SKM-1 (cell line): ENCODE results near the gene SKA3.
"Not testable (repeated sequence)": the region's sequence is repeated elsewhere in the genome, so short reads cannot be mapped to it uniquely, and the experiment has no call there.

ENCODE experiments used
- DNase-seq: peaks from one replicate; lab custom pipeline; 2025; ENCODE audit not compliant: unreplicated experiment; lab: John Stamatoyannopoulos, UW

SKA3 gene

GRCh38 chr13:21171420-21171819 is 4.9 kb downstream of the SKA3 start:
- DNase-seq, result no peak

DNA sequence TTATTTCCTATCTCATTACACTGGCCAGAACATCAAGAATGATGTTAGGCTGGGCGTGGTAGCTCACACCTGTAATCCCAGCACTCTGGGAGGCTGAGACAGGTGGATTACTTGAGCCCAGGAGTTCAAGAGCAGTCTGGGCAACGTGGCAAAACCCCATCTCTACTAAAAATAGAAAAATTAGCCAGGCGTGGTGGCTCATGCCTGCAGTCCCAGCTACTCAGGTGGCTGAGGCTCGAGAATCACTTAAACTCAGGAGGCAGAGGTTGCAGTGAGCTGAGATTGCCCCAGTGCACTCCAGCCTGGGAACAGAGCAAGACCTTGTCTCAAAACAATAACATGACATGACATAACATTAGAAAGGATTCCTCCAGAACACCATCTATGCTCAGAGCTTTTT is 10.7 kb downstream of the SKA3 start:
- not testable (repeated sequence) for DNase-seq

DNA sequence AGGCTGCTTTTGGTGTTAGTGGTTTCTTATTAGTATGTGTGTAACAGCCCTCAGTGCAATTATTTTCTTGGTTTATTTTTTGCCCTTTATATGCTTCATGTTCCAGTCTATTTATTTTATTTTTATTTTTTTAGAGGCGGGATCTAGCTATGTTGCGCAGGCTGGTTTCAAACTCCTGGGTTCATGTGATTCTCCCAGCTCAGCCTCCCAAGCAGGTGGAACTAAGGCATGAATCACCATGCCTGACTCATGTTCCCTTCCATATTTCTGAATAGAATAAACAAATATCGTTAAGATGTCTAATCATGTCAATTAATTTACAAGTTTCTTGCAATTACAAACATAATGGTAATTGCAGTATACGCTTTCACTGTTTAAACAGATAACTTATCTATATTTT is 11.7 kb downstream of the SKA3 start:
- no peak for DNase-seq

DNA sequence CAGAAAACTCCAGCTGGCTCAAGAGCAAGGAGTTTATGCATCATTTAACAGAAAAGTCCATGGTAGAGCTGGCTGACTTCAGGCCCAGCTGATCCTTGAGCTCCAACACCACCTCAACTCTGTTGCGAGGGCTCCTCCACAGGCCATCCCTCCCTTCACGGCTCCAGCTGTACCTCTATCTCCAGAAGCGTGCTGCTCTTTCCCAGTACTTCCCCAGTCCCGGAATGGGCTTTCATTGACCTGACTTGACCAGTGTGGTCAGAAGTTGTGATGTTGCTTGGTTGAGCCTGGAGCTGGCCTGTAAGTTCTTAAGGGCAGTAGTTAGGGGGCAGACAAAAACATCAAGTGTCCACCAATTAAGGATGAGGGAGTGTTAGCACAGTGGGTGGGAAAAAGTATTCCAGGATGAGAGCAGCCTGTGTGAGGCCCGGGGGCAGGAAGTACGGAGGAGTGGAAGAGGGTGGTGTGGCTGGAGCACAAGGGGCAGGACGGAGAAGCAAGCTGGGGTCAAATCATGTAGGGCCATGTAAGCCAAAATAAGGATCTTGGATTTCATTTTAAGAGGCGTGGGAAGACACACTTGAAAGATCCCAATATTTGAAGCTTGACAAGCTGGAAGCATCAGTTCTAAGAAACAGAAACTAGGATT is 24.0 kb downstream of the SKA3 start:
- DNase-seq, result no peak

GRCh38 chr13:21150013-21150412 is 26.3 kb downstream of the SKA3 start:
- no peak for DNase-seq

DNA sequence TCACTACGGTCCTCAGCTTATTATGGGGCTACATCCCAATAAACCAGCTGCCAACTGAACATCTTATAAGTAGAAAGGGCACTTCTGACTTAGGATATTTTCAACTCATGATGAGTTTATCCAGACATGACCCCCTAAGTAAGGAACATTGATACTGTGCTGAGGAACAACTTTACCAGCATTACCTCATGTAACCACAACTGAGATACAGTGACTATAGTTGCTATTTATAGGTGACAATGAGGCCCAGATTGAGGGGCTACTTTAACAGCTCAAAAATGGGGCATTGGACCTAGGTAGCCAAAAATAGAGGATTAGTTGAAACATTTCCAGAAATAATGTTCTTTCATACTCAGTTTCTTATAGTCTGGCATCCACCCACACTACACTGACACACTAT is 26.8 kb downstream of the SKA3 start:
- no peak for DNase-seq

- DNase-seq, result no peak
Observed at GRCh38 chr13:21148557-21149258, 27.6 kb downstream of the SKA3 start.

DNA sequence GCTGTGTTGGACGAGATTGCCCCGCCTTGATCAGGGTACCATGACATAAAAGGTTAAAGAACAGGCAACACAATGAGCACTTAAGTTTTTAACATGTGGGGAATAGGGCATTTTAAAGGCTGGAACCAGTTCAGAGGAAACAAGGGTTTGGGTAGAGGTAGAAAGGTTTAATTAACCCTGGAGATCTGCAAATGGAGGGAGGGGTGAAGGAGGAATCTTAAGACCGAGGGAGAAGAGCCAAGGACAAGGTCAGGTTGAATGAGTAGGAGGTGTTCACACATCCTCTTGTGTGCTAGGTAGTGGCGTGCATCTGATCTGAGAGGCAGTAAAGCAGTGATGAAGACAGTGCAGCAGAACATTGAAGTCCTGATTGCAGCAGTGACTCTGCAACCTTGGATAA is 28.5 kb downstream of the SKA3 start:
- DNase-seq, result no peak

GRCh38 chr13:21142766-21143165 is 33.6 kb downstream of the SKA3 start:
- DNase-seq, result no peak

GRCh38 chr13:21139374-21139773 is 37.0 kb downstream of the SKA3 start:
- no peak for DNase-seq

DNA sequence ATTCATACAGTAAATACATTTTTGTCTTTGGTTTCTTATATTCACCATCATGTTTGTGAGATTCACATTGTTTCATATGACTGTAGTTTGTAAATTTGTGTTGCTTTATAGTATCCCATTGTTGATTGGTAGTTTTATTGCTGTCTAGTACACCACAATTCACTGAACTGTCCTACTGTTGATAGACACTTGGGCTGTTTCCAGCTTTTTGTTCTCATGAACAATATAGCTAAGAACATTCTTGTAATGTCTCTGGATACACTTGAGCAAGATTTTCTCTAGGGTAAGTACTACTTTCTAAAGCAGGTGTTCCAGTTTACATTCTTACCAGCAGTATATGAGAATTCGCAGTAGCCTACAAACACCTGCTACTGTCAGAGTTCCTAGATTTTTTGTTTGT is 37.8 kb downstream of the SKA3 start:
- DNase-seq, result no peak

DNA sequence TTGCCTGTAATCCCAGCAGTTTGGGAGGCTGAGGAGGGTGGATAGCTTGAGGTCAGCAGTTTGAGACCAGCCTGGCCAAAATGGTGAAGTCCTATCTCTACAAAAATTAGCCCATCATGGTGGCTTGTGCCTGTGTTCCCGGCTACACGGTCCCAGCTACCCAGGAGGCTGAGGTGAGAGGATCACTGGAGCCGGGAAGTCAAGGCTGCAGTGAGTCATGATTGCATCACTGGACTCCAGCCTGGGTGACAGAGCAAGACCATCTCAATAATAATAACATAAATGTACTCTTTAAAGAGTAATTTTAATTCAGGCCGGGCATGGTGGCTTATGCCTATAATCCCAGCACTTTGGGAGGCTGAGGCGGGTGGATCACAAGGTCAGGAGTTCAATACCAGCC is 38.7 kb downstream of the SKA3 start:
- no peak for DNase-seq

DNA sequence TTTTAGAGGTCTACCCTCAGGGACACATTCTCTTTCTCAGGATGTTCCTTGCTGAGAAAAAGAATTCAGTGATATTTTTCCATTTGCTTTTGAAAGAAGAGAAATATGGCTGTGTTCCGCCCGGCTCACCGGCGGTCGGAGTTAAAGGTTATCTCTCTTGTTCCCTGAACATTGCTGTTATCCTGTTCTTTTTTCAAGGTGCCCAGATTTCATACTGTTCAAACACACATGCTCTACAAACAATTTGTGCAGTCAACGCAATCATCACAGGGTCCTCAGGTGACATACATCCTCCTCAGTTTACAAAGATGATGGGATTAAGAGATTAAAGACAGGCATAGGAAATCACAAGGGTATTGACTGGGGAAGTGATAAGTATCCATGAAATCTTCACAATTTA is 40.5 kb downstream of the SKA3 start:
- not testable (repeated sequence) for DNase-seq

GRCh38 chr13:21134475-21134874 is 41.9 kb downstream of the SKA3 start:
- DNase-seq, result no peak

DNA sequence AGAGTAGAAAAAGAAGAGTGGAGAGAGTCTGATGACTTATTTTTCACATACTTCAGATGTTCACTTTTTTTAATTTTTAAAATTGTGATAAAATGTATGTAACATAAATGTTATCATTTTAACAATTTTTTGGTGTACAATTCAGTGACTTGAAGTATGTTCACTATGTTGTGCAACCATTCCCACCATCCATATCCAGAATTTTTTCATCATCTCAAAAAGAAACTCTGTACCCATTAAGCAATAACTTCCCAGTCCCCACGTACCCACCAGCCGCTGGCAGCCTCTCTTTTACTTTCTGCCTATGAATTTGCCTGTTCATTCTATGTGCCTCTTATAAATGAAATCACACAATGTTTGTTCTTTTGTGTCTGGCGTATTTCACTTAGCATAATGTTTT is 43.3 kb downstream of the SKA3 start:
- no peak for DNase-seq

GRCh38 chr13:21130116-21130515 is 46.2 kb downstream of the SKA3 start:
- no peak for DNase-seq

- DNase-seq, result no peak
Observed at GRCh38 chr13:21124852-21125251, 51.5 kb downstream of the SKA3 start.

DNA sequence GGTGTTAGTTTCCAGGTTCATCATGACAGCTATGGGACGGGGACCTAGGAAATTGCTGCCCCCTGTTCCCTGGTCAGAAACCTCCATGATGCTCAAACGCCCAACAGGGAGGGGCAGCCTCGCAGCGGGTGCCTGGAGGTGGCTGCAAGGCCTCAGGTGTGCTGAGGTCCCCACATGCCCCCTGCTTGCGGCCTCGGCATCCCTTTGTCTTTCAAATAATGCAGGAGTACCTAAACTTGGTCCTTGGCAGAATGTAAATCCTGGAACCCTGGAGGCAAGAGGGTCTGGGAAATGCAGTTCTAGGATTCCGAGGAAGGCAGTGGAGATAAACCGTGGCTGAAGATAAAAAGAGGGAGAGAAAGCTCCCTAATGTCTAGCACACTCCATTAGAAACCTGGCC is 52.4 kb downstream of the SKA3 start:
- no peak for DNase-seq

DNA sequence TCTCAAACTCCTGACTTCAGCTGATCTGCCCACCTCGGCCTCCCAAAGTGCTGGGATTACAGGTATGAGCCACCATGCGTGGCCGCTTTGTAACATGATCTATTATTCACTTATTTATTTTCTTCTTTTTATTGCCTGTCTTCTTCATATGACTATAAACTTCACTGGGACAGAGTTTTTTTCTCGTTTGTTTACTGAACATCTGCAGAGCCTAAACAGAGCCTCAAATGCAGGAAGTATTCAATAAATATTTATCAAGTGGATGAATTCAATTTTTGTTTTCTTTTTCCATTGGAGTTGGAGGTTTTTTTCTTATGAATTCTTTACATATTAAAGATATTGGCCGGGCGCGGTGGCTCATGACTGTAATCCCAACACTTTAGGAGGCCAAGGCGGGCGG is 54.7 kb downstream of the SKA3 start:
- no peak for DNase-seq

DNA sequence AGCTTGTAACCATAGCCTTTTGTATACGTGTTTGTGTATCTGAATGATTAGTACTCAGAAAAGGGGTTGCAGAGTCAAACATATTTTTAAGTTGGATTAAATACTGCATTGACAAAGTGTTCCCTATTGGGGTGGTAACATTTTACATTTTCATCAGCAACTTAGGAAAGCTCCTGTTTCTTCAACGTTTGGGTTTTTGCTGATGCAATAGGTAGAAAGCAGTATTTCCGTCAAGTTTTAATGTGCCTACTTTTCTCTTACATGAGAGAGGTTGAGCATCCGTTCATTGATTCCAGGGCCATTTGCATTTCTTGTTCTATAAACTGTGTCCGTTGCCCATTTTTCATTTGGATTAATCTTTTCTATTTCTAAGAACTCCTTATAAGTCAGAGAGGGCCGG is 56.2 kb downstream of the SKA3 start:
- DNase-seq, result no peak

GRCh38 chr13:21119526-21119925 is 56.8 kb downstream of the SKA3 start:
- DNase-seq, result no peak

GRCh38 chr13:21118180-21118579 is 58.2 kb downstream of the SKA3 start:
- DNase-seq, result no peak
